Trophoblast cell (in vitro differentiated cells and primary cell): ENCODE data around the gene SPATA33.
"Not testable (repeated sequence)": the region's sequence is repeated elsewhere in the genome, so short reads cannot be mapped to it uniquely, and the experiment has no call there.

Experiments
- DNase-seq, 2 donors: peaks; one replicate each; pipeline ENCODE4 v3.0.0-alpha.2; 2016
- H2AFZ ChIP-seq: 2 replicates; pipeline ENCODE4 v1.6.1; 2013; ENCODE audit warnings: low read length, moderate library complexity, mild to moderate bottlenecking; ENCODE audit not compliant: insufficient read depth, poor library complexity
- H2AK5ac ChIP-seq: 2 replicates; pipeline ENCODE4 v1.6.1; 2013; ENCODE audit warnings: mild to moderate bottlenecking, low read length
- H2BK120ac ChIP-seq: 2 replicates; pipeline ENCODE4 v1.6.1; 2013; ENCODE audit warnings: low read length, mild to moderate bottlenecking, moderate library complexity; ENCODE audit not compliant: insufficient read depth, poor library complexity
- H2BK12ac ChIP-seq: 2 replicates; pipeline ENCODE4 v1.6.1; 2013; ENCODE audit warnings: mild to moderate bottlenecking, low read length, moderate library complexity
- H2BK5ac ChIP-seq: 2 replicates; pipeline ENCODE4 v1.6.1; 2013; ENCODE audit warnings: low read length, low read depth, moderate library complexity, mild to moderate bottlenecking; ENCODE audit not compliant: poor library complexity
- H3K14ac ChIP-seq: 2 replicates; pipeline ENCODE4 v1.6.1; 2013; ENCODE audit warnings: mild to moderate bottlenecking, low read length
- H3K18ac ChIP-seq: 2 replicates; pipeline ENCODE4 v1.6.1; 2013; ENCODE audit warnings: mild to moderate bottlenecking, low read length
- H3K23ac ChIP-seq: 2 replicates; pipeline ENCODE4 v1.6.1; 2013; ENCODE audit warnings: low read length
- H3K27ac ChIP-seq: 2 replicates; pipeline ENCODE4 v1.5.1; 2013; ENCODE audit warnings: low read depth, mild to moderate bottlenecking, inconsistent platforms, low read length, moderate library complexity
- H3K27me3 ChIP-seq: 2 replicates; pipeline ENCODE4 v1.6.1; 2013; ENCODE audit warnings: inconsistent platforms, mild to moderate bottlenecking, low read length, moderate library complexity; ENCODE audit not compliant: insufficient read depth
- H3K36me3 ChIP-seq, 2 experiments: 1 replicate in 1 of 2; 2 replicates in 1 of 2; pipeline ENCODE4 v1.6.1; 2013; ENCODE audit warnings: low read length in 2 of 2, mild to moderate bottlenecking in 2 of 2, moderate library complexity in 1 of 2; ENCODE audit not compliant: insufficient read depth in 2 of 2, control insufficient read depth in 1 of 2
- H3K4ac ChIP-seq: 2 replicates; pipeline ENCODE4 v1.6.1; 2013; ENCODE audit warnings: low read depth, mild to moderate bottlenecking, low read length, moderate library complexity
- H3K4me1 ChIP-seq, 2 experiments: 1 replicate in 1 of 2; 2 replicates in 1 of 2; pipeline ENCODE4 v1.6.1; 2013; ENCODE audit warnings: low read length in 2 of 2, mild to moderate bottlenecking in 2 of 2, moderate library complexity in 1 of 2; ENCODE audit not compliant: insufficient read depth in 2 of 2, control insufficient read depth in 1 of 2
- H3K4me2 ChIP-seq: 2 replicates; pipeline ENCODE4 v1.6.1; 2013; ENCODE audit warnings: inconsistent platforms, mild to moderate bottlenecking, low read length, moderate library complexity
- H3K4me3 ChIP-seq: 2 replicates; pipeline ENCODE4 v1.5.1; 2013; ENCODE audit warnings: mild to moderate bottlenecking, low read depth, low read length, inconsistent platforms
- H3K79me1 ChIP-seq: one replicate; pipeline ENCODE4 v1.6.1; 2013; ENCODE audit warnings: low read length
- H3K79me2 ChIP-seq: 2 replicates; pipeline ENCODE4 v1.6.1; 2013; ENCODE audit warnings: low read length, mild to moderate bottlenecking; ENCODE audit not compliant: control insufficient read depth, insufficient read depth, poor library complexity
- H3K9ac ChIP-seq: 2 replicates; pipeline ENCODE4 v1.6.1; 2013; ENCODE audit warnings: mild to moderate bottlenecking, low read length
- H3K9me3 ChIP-seq: 2 replicates; pipeline ENCODE4 v1.6.1; 2013; ENCODE audit warnings: low read depth, mild to moderate bottlenecking, control low read depth, inconsistent platforms, low read length; ENCODE audit not compliant: insufficient read depth
- H4K12ac ChIP-seq: 2 replicates; pipeline ENCODE4 v1.6.1; 2013; ENCODE audit warnings: low read depth, mild to moderate bottlenecking, low read length, moderate library complexity
- H4K8ac ChIP-seq: 2 replicates; pipeline ENCODE4 v1.6.1; 2013; ENCODE audit warnings: low read depth, mild to moderate bottlenecking, low read length, moderate library complexity
- H4K91ac ChIP-seq: one replicate; pipeline ENCODE4 v1.6.1; 2013; ENCODE audit warnings: low read depth, mild to moderate bottlenecking, low read length, moderate library complexity
- WGBS: extraction: QIAGEN DNeasy Blood & Tissue Kit; methylation state at CpG from one replicate; pipeline ENCODE4 v1.1.7; 2013; ENCODE audit warnings: missing lambda C conversion rate; ENCODE audit not compliant: insufficient read length, insufficient coverage; ENCODE audit errors: extremely low coverage; 5-methylcytosine and 5-hydroxymethylcytosine counted together

SPATA33 gene

GRCh38 chr16:89698717-89699116, 41.1 kb downstream of the SPATA33 start:
- not testable (repeated sequence) for H3K14ac ChIP-seq, H4K12ac ChIP-seq, H3K79me2 ChIP-seq, H4K91ac ChIP-seq, H2BK120ac ChIP-seq, H2BK12ac ChIP-seq, H2BK5ac ChIP-seq, DNase-seq, H3K4ac ChIP-seq, H3K27ac ChIP-seq, H3K18ac ChIP-seq, H3K27me3 ChIP-seq, H3K9me3 ChIP-seq, H3K23ac ChIP-seq, H2AK5ac ChIP-seq, H3K4me2 ChIP-seq, H3K9ac ChIP-seq, H4K8ac ChIP-seq, H3K4me3 ChIP-seq, H2AFZ ChIP-seq
- peaks cover 13 to 14% of the 10 kb centered on the region in 2 experiments for H3K4me1 ChIP-seq
- WGBS: no CpG with 5 or more reads among the region's 14 CpGs
- peaks cover 11% of the 10 kb centered on the region for H3K79me1 ChIP-seq
- H3K36me3 ChIP-seq: peaks cover 40 to 43% of the 10 kb centered on the region in 2 experiments

- H2BK12ac ChIP-seq, H3K23ac ChIP-seq, H3K14ac ChIP-seq, H3K79me2 ChIP-seq, H2AFZ ChIP-seq, DNase-seq, H2AK5ac ChIP-seq, H2BK5ac ChIP-seq, H4K91ac ChIP-seq, H2BK120ac ChIP-seq, H3K18ac ChIP-seq, H3K4ac ChIP-seq, H3K9me3 ChIP-seq, H4K12ac ChIP-seq, H3K27ac ChIP-seq, H3K9ac ChIP-seq, H3K27me3 ChIP-seq, H3K4me3 ChIP-seq, H4K8ac ChIP-seq: not testable (repeated sequence)
- peaks cover 13 to 14% of the 10 kb centered on the region in 2 experiments for H3K4me1 ChIP-seq
- H3K79me1 ChIP-seq: peaks cover 11% of the 10 kb centered on the region
- H3K4me2 ChIP-seq: peak overlapping the region; percentile 49
- WGBS: no CpG with 5 or more reads among the region's 18 CpGs
- H3K36me3 ChIP-seq: peaks cover 31 to 35% of the 10 kb centered on the region in 2 experiments
These were observed 42.0 kb downstream of the SPATA33 start for GRCh38 chr16:89699629-89700099.

GRCh38 chr16:89700100-89700648, 42.5 kb downstream of the SPATA33 start:
- Histone ChIP-seq H3K9me3 (no peaks in the 10 kb centered on the region), H3K36me3 (peaks cover 27 to 30% of the 10 kb centered on the region in 2 experiments), H3K27me3 (no peaks in the 10 kb centered on the region), H4K12ac (no peak overlapping the region), H4K8ac (no peak overlapping the region), H3K79me1 (peaks cover 11% of the 10 kb centered on the region), H3K18ac (peak overlapping the region; percentile 9), H3K27ac (peak overlapping the region; percentile 28), H3K14ac (no peak overlapping the region), H2BK120ac (no peak overlapping the region), H2BK5ac (no peak overlapping the region), H3K4me1 (peaks cover 13 to 14% of the 10 kb centered on the region in 2 experiments), H3K4me3 (peak overlapping the region; percentile 80), H3K79me2 (peaks cover 2% of the 10 kb centered on the region), H3K4me2 (peak overlapping the region; percentile 89), H2AFZ (peak overlapping the region; percentile 19), H3K23ac (no peak overlapping the region), H2AK5ac (no peak overlapping the region), H3K9ac (no peak overlapping the region), H2BK12ac (no peak overlapping the region), H3K4ac (no peak overlapping the region), H4K91ac (peak overlapping the region; percentile 53)
- no CpG with 5 or more reads among the region's 30 CpGs for WGBS
- DNase-seq: peak; percentile 100

GRCh38 chr16:89700649-89701424, 43.2 kb downstream of the SPATA33 start:
- H3K27me3 ChIP-seq: no peaks in the 10 kb centered on the region
- peak overlapping the region; percentile 89 for H3K4me2 ChIP-seq
- peak overlapping the region; percentile 57 for H3K14ac ChIP-seq
- H2BK5ac ChIP-seq: no peak overlapping the region
- peak overlapping the region; percentile 9 for H3K18ac ChIP-seq
- H3K79me1 ChIP-seq: peaks cover 11% of the 10 kb centered on the region
- peak overlapping the region; percentile 53 for H4K91ac ChIP-seq
- H2AFZ ChIP-seq: peak overlapping the region; percentile 19
- peak overlapping the region; percentile 80 for H3K4me3 ChIP-seq
- peaks cover 13 to 14% of the 10 kb centered on the region in 2 experiments for H3K4me1 ChIP-seq
- H3K79me2 ChIP-seq: peaks cover 2% of the 10 kb centered on the region
- peak overlapping the region; percentile 10 for H2BK120ac ChIP-seq
- H3K9me3 ChIP-seq: no peaks in the 10 kb centered on the region
- peak overlapping the region; percentile 1 for H3K4ac ChIP-seq
- peak overlapping the region; percentile 63 for H4K8ac ChIP-seq
- H3K27ac ChIP-seq: peak overlapping the region; percentile 28
- H2BK12ac ChIP-seq: no peak overlapping the region
- H3K23ac ChIP-seq: no peak overlapping the region
- no peak overlapping the region for H3K9ac ChIP-seq
- peak overlapping the region; percentile 61 for H2AK5ac ChIP-seq
- no CpG with 5 or more reads among the region's 78 CpGs for WGBS
- peaks cover 20 to 23% of the 10 kb centered on the region in 2 experiments for H3K36me3 ChIP-seq
- peak; percentile 74 to 75 for DNase-seq
- H4K12ac ChIP-seq: peak overlapping the region; percentile 16
